SHP77 (cell line): Measurements from ENCODE around the gene TOMM20L.

Source experiments
- DNase-seq, 2 experiments: peaks; one replicate each; lab custom pipeline; 2025; lab: John Stamatoyannopoulos, UW

The TOMM20L gene

GRCh38 chr14:58427281-58428117 lies 31.8 kb downstream of the TOMM20L start, which contains the start of the genes KIAA0586 and TIMM9:
KIAA0586 (plus strand) TSS chr14:58427719; CDS start chr14:58428265, 546 bp downstream.
TIMM9 (minus strand) TSS chr14:58427531; CDS start chr14:58411945, 15,586 bp downstream.
- DNase-seq = peak; percentile 96 to 98

DNA sequence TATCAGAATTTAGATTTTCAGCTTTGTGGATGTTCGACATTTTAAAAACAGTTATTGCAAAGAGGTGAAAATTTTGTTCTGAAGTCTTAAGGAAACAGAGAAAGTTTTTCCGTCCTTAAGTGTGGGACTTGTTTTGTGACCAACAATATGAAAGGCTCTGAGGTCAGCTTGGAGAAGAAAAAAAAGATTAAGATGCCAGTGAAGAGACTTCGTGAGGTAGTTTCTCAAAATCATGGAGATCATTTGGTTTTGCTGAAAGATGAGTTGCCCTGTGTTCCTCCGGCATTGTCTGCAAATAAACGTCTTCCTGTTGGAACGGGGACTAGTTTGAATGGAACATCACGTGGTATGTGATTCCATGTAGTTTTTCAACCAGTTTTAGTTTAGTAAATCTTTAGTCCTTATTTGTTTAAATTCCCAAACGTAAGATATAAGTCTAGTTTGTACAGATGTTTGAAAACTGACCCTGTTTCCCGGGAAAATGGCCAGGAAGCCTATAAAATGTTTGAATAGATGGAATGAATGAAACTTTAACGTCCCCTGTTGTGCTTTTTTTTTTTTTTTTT lies 32.5 kb downstream of the TOMM20L start:
- DNase-seq = peak; percentile 46 to 61

DNA sequence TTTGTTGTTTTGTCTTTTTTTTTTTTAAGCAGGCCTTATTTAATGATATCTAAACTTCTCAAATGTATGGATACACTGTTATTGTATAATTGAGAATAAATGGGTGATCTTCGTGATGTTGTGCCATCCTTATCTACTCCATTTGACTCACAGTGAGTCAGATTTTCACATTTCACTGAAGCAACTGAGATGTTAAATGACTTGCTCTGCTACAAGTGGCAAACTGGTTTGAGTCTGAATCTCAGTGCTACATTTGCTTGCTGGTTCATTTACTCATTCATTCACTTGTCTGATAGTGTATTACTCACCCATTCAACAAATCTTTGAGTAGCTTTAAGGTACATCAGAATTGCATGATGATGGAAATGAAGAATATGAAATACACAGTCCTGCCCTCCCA lies 34.4 kb downstream of the TOMM20L start:
- DNase-seq = no peak

DNA sequence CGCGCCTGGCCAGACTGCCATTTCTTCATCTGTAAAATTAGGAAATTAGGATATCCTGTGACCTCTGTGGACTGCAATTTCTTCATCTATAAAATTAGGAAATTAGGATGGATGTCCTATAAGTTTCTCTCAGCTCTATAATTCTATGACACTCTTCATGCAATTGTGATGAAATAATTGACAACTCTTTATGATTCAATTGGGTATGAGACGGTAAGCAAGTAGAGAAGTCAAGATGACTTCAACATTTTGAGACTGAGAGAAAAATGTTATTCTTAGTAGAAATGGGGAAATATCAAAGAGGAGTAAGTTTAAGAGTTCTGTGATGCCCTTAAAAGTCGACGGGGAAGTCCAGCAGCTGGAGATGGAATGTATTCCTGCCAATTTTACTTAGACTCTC lies 43.7 kb downstream of the TOMM20L start:
- no peak for DNase-seq

GRCh38 chr14:58444627-58445026 lies 48.9 kb downstream of the TOMM20L start:
- no peak for DNase-seq

DNA sequence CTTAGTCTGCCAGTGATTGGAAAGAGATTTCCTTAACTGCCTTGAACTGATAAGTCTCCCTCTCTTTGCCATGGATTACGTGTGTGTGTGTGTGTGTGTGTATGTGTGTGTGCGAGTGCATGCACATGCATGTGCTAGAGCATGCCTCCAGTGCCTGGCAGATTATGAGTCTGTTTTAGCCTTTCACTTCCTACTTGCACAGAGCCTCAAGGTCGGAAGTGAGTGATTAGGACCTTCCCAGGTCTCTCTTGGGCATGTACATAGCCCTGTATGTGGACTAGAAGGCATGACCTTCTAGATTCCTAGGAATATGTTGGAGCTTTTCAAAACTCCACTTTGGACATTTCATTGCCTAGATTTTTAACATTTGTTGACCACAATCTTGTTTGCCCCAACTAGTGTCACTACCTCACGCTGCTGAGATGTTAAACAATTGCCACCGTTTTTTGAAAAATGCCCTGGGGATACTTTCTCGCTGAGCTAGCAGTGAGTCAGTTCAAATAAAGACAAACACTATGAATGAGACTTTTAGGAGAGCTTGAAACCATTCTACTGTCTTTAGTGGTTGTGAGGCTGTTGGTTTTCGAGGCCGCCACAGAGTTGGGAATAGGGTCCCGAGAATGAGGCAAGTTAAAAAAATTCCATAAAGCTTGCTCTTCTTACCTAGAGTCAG lies 60.0 kb downstream of the TOMM20L start:
- no peak for DNase-seq
